WTC11 (cell line): Measurements from ENCODE around the gene OAS1. TPM values are rescaled to one million over a fixed set of nuclear protein-coding genes. Genes with fewer than 3 reads are reported as not detected.

ENCODE experiments used
- ATAC-seq: fragments of 200-7000 bp; cut with Tn5 transposase; 2 replicates; pipeline ENCODE4 v1.10.0; 2021; ENCODE audit warnings: mild to moderate bottlenecking, moderate library complexity
- CTCF ChIA-PET: fragments of 300-600 bp; sonication (Branson Sonifier 250); formaldehyde crosslinking; loops from one replicate; lab custom pipeline; 2021; ENCODE audit warnings: antibody characterized with exemption; lab: Charles Lee
- POLR2A ChIA-PET: fragments of 350-600 bp; sonication (Branson Sonifier 250); formaldehyde crosslinking; loops from one replicate; lab custom pipeline; 2021; ENCODE audit warnings: antibody characterized with exemption; lab: Charles Lee
- DNase-seq: peaks from one replicate; pipeline ENCODE4 v3.0.0; 2021; ENCODE audit warnings: low spot score
- H3K27ac Mint-ChIP-seq: 2 replicates; pipeline ENCODE4 v1.8.0; 2021; ENCODE audit warnings: mixed read lengths
- H3K27me3 Mint-ChIP-seq: 2 replicates; pipeline ENCODE4 v1.8.0; 2021; ENCODE audit warnings: low read depth, mild to moderate bottlenecking, moderate library complexity, mixed read lengths
- H3K36me3 Mint-ChIP-seq: 2 replicates; pipeline ENCODE4 v1.8.0; 2021; ENCODE audit warnings: mixed read lengths
- H3K4me1 Mint-ChIP-seq: 2 replicates; pipeline ENCODE4 v1.8.0; 2022; ENCODE audit warnings: mixed read lengths
- H3K4me3 Mint-ChIP-seq: 2 replicates; pipeline ENCODE4 v1.8.0; 2021; ENCODE audit warnings: mild to moderate bottlenecking, moderate library complexity, mixed read lengths
- H3K9me3 Mint-ChIP-seq: 2 replicates; pipeline ENCODE4 v1.8.0; 2021; ENCODE audit warnings: mixed read lengths
- CREM ChIP-seq: sonication (generic); formaldehyde crosslinking; IDR thresholded peaks from 2 replicates; pipeline ENCODE4 v1.8.1; 2022; ENCODE audit warnings: mild to moderate bottlenecking, missing genetic modification reagents, moderate library complexity
- ETV6 ChIP-seq: sonication (generic); formaldehyde crosslinking; IDR thresholded peaks from 2 replicates; pipeline ENCODE4 v1.8.1; 2022; ENCODE audit warnings: mild to moderate bottlenecking, missing genetic modification reagents
- FOXJ3 ChIP-seq: sonication (generic); formaldehyde crosslinking; IDR thresholded peaks from 2 replicates; pipeline ENCODE4 v1.9.0; 2021; ENCODE audit warnings: missing genetic modification reagents, mild to moderate bottlenecking, borderline replicate concordance
- FOXK1 ChIP-seq: sonication (generic); formaldehyde crosslinking; IDR thresholded peaks from 2 replicates; pipeline ENCODE4 v1.8.0; 2022; ENCODE audit warnings: mild to moderate bottlenecking, moderate library complexity, missing genetic modification reagents
- GTF2I ChIP-seq: fragments of 250-450 bp; sonication (Bioruptor Pico); conservative IDR thresholded peaks from 2 replicates; pipeline ENCODE4 v1.4.0; 2021; ENCODE audit warnings: mild to moderate bottlenecking
- MYBL2 ChIP-seq: sonication (generic); formaldehyde crosslinking; IDR thresholded peaks from 2 replicates; pipeline ENCODE4 v1.8.1; 2023; ENCODE audit warnings: mild to moderate bottlenecking, moderate library complexity, missing genetic modification reagents
- NFATC4 ChIP-seq: fragments of 250-450 bp; sonication (Bioruptor Pico); IDR thresholded peaks from 2 replicates; pipeline ENCODE4 v1.9.0; 2021; ENCODE audit warnings: mild to moderate bottlenecking
- NFYB ChIP-seq: sonication (generic); formaldehyde crosslinking; conservative IDR thresholded peaks from 2 replicates; pipeline ENCODE4 v1.8.0; 2022; ENCODE audit warnings: low read depth, missing genetic modification reagents
- NR1H2 ChIP-seq: sonication (generic); formaldehyde crosslinking; IDR thresholded peaks from 2 replicates; pipeline ENCODE4 v1.9.0; 2021; ENCODE audit warnings: mild to moderate bottlenecking, moderate library complexity, missing genetic modification reagents
- NR2C2 ChIP-seq: sonication (generic); formaldehyde crosslinking; IDR thresholded peaks from 2 replicates; pipeline ENCODE4 v1.8.0; 2022; ENCODE audit warnings: mild to moderate bottlenecking, missing genetic modification reagents
- SMAD4 ChIP-seq: sonication (generic); formaldehyde crosslinking; IDR thresholded peaks from 2 replicates; pipeline ENCODE4 v1.8.0; 2022; ENCODE audit warnings: mild to moderate bottlenecking, missing genetic modification reagents
- TEAD1 ChIP-seq: sonication (generic); formaldehyde crosslinking; IDR thresholded peaks from 2 replicates; pipeline ENCODE4 v1.8.0; 2022; ENCODE audit warnings: mild to moderate bottlenecking, missing genetic modification reagents
- TEAD4 ChIP-seq: sonication (generic); formaldehyde crosslinking; IDR thresholded peaks from 2 replicates; pipeline ENCODE4 v1.8.0; 2022; ENCODE audit warnings: mild to moderate bottlenecking, missing genetic modification reagents
- ZBTB21 ChIP-seq: sonication (generic); formaldehyde crosslinking; IDR thresholded peaks from 2 replicates; pipeline ENCODE4 v1.8.1; 2023; ENCODE audit warnings: mild to moderate bottlenecking, missing genetic modification reagents, borderline replicate concordance
- ZNF121 ChIP-seq: sonication (generic); formaldehyde crosslinking; IDR thresholded peaks from 2 replicates; pipeline ENCODE4 v1.8.0; 2023; ENCODE audit warnings: missing genetic modification reagents
- ZNF138 ChIP-seq: sonication (generic); formaldehyde crosslinking; conservative IDR thresholded peaks from 2 replicates; pipeline ENCODE4 v1.8.1; 2022; ENCODE audit warnings: mild to moderate bottlenecking, moderate library complexity, missing genetic modification reagents
- ZNF219 ChIP-seq: sonication (generic); formaldehyde crosslinking; IDR thresholded peaks from 2 replicates; pipeline ENCODE4 v1.8.0; 2023; ENCODE audit warnings: missing genetic modification reagents, mild to moderate bottlenecking, borderline replicate concordance
- ZNF232 ChIP-seq: sonication (generic); formaldehyde crosslinking; IDR thresholded peaks from 2 replicates; pipeline ENCODE4 v1.8.0; 2022; ENCODE audit warnings: mild to moderate bottlenecking, missing genetic modification reagents
- ZNF263 ChIP-seq: sonication (generic); formaldehyde crosslinking; IDR thresholded peaks from 2 replicates; pipeline ENCODE4 v1.8.1; 2022; ENCODE audit warnings: low read depth, mild to moderate bottlenecking, moderate library complexity, missing genetic modification reagents
- ZNF396 ChIP-seq: fragments of 250-450 bp; sonication (Bioruptor Pico); IDR thresholded peaks from 2 replicates; pipeline ENCODE4 v1.8.0; 2021; ENCODE audit warnings: mild to moderate bottlenecking, moderate library complexity, borderline replicate concordance
- ZNF423 ChIP-seq: fragments of 250-450 bp; sonication (Bioruptor Pico); IDR thresholded peaks from 2 replicates; pipeline ENCODE4 v2.1.2; 2022; ENCODE audit warnings: mild to moderate bottlenecking, moderate library complexity
- total RNA-seq: library from RNA; stranded (reverse); gene quantifications from 3 replicates; pipeline ENCODE4 v1.2.3, GENCODE V29; 2021
- TF ChIP-seq, protein P1 (sequence below): sonication (generic); formaldehyde crosslinking; IDR thresholded peaks from 2 replicates; pipeline ENCODE4 v1.8.1; 2023; ENCODE audit warnings: mild to moderate bottlenecking, missing genetic modification reagents
- TF ChIP-seq, protein P2 (sequence below): sonication (generic); formaldehyde crosslinking; IDR thresholded peaks from 2 replicates; pipeline ENCODE4 v1.8.1; 2023; ENCODE audit warnings: mild to moderate bottlenecking, missing genetic modification reagents, borderline replicate concordance
- TF ChIP-seq, protein P3 (sequence below): sonication (generic); formaldehyde crosslinking; IDR thresholded peaks from 2 replicates; pipeline ENCODE4 v1.8.1; 2022; ENCODE audit warnings: missing genetic modification reagents, borderline replicate concordance
- TF ChIP-seq, protein P4 (sequence below): sonication (generic); formaldehyde crosslinking; IDR thresholded peaks from 2 replicates; pipeline ENCODE4 v1.8.1; 2022; ENCODE audit warnings: mild to moderate bottlenecking, missing genetic modification reagents, moderate library complexity, borderline replicate concordance
- TF ChIP-seq, protein P5 (sequence below): sonication (generic); formaldehyde crosslinking; IDR thresholded peaks from 2 replicates; pipeline ENCODE4 v1.8.1; 2022; ENCODE audit warnings: low read depth, missing genetic modification reagents, borderline replicate concordance
- TF ChIP-seq, protein P6 (sequence below): fragments of 250-450 bp; sonication (Bioruptor Pico); IDR thresholded peaks from 2 replicates; pipeline ENCODE4 v1.8.0; 2021; ENCODE audit warnings: mild to moderate bottlenecking

OAS1 gene
- total RNA-seq, 1 experiment from 2014 or later, result 0.24 TPM

DNA sequence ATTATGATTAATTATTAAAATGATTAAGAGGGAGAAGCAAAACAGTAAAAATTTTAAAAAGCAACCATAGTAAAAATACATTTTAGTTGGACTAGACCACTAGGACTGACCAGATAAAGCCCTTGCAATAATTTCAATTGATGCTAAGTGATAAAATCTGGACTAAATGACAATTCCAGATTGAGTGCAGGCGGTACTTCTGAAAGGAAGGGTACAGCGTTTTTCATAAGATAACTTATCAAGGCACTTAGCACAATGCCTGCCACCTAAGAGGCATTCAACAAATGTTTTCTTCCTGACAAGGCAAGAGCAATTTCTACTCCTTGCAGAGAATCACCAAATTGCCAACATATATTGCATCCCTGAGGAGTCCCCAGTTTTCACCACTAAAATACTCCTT, 37.7 kb upstream of the OAS1 start:
- Mint-ChIP-seq H3K27me3 (peaks cover 15% of the 10 kb centered on the region), H3K9me3 (0 out of 2 replicates have a peak, but pooled peaks cover 2% of the 10 kb centered on the region)
- ATAC-seq, result no peak
- TF ChIP-seq, protein P1, sequence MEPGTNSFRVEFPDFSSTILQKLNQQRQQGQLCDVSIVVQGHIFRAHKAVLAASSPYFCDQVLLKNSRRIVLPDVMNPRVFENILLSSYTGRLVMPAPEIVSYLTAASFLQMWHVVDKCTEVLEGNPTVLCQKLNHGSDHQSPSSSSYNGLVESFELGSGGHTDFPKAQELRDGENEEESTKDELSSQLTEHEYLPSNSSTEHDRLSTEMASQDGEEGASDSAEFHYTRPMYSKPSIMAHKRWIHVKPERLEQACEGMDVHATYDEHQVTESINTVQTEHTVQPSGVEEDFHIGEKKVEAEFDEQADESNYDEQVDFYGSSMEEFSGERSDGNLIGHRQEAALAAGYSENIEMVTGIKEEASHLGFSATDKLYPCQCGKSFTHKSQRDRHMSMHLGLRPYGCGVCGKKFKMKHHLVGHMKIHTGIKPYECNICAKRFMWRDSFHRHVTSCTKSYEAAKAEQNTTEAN, result no peak
- TF ChIP-seq, protein P2, sequence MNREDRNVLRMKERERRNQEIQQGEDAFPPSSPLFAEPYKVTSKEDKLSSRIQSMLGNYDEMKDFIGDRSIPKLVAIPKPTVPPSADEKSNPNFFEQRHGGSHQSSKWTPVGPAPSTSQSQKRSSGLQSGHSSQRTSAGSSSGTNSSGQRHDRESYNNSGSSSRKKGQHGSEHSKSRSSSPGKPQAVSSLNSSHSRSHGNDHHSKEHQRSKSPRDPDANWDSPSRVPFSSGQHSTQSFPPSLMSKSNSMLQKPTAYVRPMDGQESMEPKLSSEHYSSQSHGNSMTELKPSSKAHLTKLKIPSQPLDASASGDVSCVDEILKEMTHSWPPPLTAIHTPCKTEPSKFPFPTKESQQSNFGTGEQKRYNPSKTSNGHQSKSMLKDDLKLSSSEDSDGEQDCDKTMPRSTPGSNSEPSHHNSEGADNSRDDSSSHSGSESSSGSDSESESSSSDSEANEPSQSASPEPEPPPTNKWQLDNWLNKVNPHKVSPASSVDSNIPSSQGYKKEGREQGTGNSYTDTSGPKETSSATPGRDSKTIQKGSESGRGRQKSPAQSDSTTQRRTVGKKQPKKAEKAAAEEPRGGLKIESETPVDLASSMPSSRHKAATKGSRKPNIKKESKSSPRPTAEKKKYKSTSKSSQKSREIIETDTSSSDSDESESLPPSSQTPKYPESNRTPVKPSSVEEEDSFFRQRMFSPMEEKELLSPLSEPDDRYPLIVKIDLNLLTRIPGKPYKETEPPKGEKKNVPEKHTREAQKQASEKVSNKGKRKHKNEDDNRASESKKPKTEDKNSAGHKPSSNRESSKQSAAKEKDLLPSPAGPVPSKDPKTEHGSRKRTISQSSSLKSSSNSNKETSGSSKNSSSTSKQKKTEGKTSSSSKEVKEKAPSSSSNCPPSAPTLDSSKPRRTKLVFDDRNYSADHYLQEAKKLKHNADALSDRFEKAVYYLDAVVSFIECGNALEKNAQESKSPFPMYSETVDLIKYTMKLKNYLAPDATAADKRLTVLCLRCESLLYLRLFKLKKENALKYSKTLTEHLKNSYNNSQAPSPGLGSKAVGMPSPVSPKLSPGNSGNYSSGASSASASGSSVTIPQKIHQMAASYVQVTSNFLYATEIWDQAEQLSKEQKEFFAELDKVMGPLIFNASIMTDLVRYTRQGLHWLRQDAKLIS (CRISPR knock-in tag), result no peak
- TF ChIP-seq ZNF121 (CRISPR knock-in tag) (no peak), ZNF263 (CRISPR knock-in tag) (no peak), NFYB (CRISPR knock-in tag) (no peak), ETV6 (CRISPR knock-in tag) (no peak), TEAD1 (CRISPR knock-in tag) (no peak), MYBL2 (no peak), FOXK1 (CRISPR knock-in tag) (no peak), ZNF138 (no peak), CREM (CRISPR knock-in tag) (no peak), NR2C2 (CRISPR knock-in tag) (no peak), NR1H2 (CRISPR knock-in tag) (no peak), TEAD4 (CRISPR knock-in tag) (no peak)
- TF ChIP-seq, protein P3, sequence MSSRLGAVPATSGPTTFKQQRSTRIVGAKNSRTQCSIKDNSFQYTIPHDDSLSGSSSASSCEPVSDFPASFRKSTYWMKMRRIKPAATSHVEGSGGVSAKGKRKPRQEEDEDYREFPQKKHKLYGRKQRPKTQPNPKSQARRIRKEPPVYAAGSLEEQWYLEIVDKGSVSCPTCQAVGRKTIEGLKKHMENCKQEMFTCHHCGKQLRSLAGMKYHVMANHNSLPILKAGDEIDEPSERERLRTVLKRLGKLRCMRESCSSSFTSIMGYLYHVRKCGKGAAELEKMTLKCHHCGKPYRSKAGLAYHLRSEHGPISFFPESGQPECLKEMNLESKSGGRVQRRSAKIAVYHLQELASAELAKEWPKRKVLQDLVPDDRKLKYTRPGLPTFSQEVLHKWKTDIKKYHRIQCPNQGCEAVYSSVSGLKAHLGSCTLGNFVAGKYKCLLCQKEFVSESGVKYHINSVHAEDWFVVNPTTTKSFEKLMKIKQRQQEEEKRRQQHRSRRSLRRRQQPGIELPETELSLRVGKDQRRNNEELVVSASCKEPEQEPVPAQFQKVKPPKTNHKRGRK (CRISPR knock-in tag), result no peak
- TF ChIP-seq, protein P4, sequence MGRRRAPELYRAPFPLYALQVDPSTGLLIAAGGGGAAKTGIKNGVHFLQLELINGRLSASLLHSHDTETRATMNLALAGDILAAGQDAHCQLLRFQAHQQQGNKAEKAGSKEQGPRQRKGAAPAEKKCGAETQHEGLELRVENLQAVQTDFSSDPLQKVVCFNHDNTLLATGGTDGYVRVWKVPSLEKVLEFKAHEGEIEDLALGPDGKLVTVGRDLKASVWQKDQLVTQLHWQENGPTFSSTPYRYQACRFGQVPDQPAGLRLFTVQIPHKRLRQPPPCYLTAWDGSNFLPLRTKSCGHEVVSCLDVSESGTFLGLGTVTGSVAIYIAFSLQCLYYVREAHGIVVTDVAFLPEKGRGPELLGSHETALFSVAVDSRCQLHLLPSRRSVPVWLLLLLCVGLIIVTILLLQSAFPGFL (CRISPR knock-in tag), result no peak
- TF ChIP-seq, all 79 proteins: peak for 0
- CTCF ChIA-PET, result no interaction called here
- POLR2A ChIA-PET, result no interaction called here
- Mint-ChIP-seq H3K27ac (no peak overlapping the region), H3K4me1 (no peaks in the 10 kb centered on the region), H3K4me3 (no peak overlapping the region), H3K36me3 (no peaks in the 10 kb centered on the region)
- no peak for DNase-seq

DNA sequence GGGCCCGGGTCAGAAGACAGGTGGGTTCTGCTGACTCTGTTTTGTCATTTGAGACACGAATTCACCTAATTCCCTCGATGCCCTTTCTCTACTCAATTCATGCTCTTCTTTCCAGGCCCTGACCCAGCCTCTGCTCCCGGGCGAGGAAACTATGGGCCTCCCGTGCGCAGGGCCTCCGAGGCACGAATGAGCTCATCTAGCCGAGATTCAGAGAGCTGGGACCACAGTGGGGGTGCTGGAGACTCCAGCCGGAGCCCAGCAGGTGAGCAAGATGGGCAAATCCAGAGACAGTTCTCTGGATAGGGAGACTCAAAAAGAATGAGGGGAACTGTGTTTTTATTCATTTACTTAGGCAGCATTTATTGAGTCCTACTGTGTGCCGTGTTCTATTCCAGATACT, 37.0 kb upstream of the OAS1 start:
- ChIA-PET CTCF (no interaction called here), POLR2A (interaction anchor here (0.6 kb wide), 1 partner anchor 69 kb away, joined by 3 read pairs; no protein-coding TSS in a partner anchor)
- Mint-ChIP-seq H3K9me3 (0 out of 2 replicates have a peak, but pooled peaks cover 2% of the 10 kb centered on the region), H3K27me3 (peaks cover 15% of the 10 kb centered on the region), H3K27ac (no peak overlapping the region), H3K36me3 (no peaks in the 10 kb centered on the region), H3K4me3 (no peak overlapping the region), H3K4me1 (no peaks in the 10 kb centered on the region)
- ATAC-seq (no peak), DNase-seq (no peak)
- TF ChIP-seq ZBTB21 (CRISPR knock-in tag), result no peak
- TF ChIP-seq ZNF396, result no peak
- TF ChIP-seq SMAD4 (CRISPR knock-in tag), result no peak
- TF ChIP-seq, protein P5, sequence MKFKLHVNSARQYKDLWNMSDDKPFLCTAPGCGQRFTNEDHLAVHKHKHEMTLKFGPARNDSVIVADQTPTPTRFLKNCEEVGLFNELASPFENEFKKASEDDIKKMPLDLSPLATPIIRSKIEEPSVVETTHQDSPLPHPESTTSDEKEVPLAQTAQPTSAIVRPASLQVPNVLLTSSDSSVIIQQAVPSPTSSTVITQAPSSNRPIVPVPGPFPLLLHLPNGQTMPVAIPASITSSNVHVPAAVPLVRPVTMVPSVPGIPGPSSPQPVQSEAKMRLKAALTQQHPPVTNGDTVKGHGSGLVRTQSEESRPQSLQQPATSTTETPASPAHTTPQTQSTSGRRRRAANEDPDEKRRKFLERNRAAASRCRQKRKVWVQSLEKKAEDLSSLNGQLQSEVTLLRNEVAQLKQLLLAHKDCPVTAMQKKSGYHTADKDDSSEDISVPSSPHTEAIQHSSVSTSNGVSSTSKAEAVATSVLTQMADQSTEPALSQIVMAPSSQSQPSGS (CRISPR knock-in tag), result no peak
- TF ChIP-seq ZNF219 (CRISPR knock-in tag), result no peak
- no peak for TF ChIP-seq TEAD1 (CRISPR knock-in tag)
- TF ChIP-seq NFATC4 (CRISPR knock-in tag), result no peak
- TF ChIP-seq, protein P6, sequence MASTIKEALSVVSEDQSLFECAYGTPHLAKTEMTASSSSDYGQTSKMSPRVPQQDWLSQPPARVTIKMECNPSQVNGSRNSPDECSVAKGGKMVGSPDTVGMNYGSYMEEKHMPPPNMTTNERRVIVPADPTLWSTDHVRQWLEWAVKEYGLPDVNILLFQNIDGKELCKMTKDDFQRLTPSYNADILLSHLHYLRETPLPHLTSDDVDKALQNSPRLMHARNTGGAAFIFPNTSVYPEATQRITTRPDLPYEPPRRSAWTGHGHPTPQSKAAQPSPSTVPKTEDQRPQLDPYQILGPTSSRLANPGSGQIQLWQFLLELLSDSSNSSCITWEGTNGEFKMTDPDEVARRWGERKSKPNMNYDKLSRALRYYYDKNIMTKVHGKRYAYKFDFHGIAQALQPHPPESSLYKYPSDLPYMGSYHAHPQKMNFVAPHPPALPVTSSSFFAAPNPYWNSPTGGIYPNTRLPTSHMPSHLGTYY (CRISPR knock-in tag), result no peak
- TF ChIP-seq ZNF232 (CRISPR knock-in tag), result no peak
- no peak for TF ChIP-seq TEAD4 (CRISPR knock-in tag)
- no peak for TF ChIP-seq ZNF423
- no peak for TF ChIP-seq GTF2I
- no peak for TF ChIP-seq FOXJ3 (CRISPR knock-in tag)
